Tibial nerve (tissue), 4 donors: ENCODE data around the gene BNC1. TPM values are rescaled to one million over a fixed set of nuclear protein-coding genes. Genes with fewer than 3 reads are reported as not detected.

Experiments
- DNase-seq, 2 donors: peaks; one replicate each; pipeline ENCODE4 v3.0.0-alpha.2; 2019; ENCODE audit warnings: low spot score in 2 of 2
- H3K27ac ChIP-seq, 4 donors: fragments of 200-600 bp; sonication (generic) in 3 of 4; one replicate each; pipeline ENCODE4 v1.5.1; 2017 to 2019; ENCODE audit warnings: mild to moderate bottlenecking in 1 of 4
- H3K27me3 ChIP-seq, 2 donors: fragments of 200-600 bp; sonication (generic) in 1 of 2; one replicate each; pipeline versions ENCODE4 v1.5.1 to v1.6.0; 2017 to 2019
- H3K36me3 ChIP-seq, 3 donors: fragments of 200-600 bp; sonication (generic); one replicate each; pipeline ENCODE4 v1.5.1; 2018 to 2019
- H3K4me1 ChIP-seq, 4 donors: fragments of 200-600 bp; sonication (generic) in 3 of 4; one replicate each; pipeline ENCODE4 v1.5.1; 2017 to 2019
- H3K4me3 ChIP-seq, 4 donors: fragments of 200-600 bp; sonication (generic) in 3 of 4; one replicate each; pipeline ENCODE4 v1.5.1; 2017 to 2019; ENCODE audit warnings: mild to moderate bottlenecking in 1 of 4, moderate library complexity in 1 of 4
- H3K9me3 ChIP-seq, 4 donors: fragments of 200-600 bp; sonication (generic) in 3 of 4; one replicate each; pipeline ENCODE4 v1.5.1; 2017 to 2019
- EP300 ChIP-seq, 2 donors: sonication (generic); formaldehyde crosslinking; IDR thresholded peaks; one replicate each; pipeline ENCODE4 v1.6.1; 2017; ENCODE audit warnings: antibody characterized with exemption in 2 of 2, mild to moderate bottlenecking in 1 of 2
- POLR2A ChIP-seq, 2 donors: fragments of 450-650 bp; IDR thresholded peaks; one replicate each; pipeline ENCODE4 v1.6.1; 2017; ENCODE audit warnings: antibody characterized with exemption in 2 of 2, mild to moderate bottlenecking in 2 of 2, moderate library complexity in 2 of 2
- WGBS, 2 donors: methylation state at CpG; one replicate each; pipeline ENCODE4 v1.1.5; 2018; 5-methylcytosine and 5-hydroxymethylcytosine counted together
- total RNA-seq, 4 donors: library from RNA; depleted of rRNA; stranded (reverse); fragments of >200 nt; gene quantifications; one replicate each; pipeline ENCODE4 v1.1.0, GENCODE V29; 2016
- TF ChIP-seq, protein P1 (sequence below), 5 experiments: fragments of 200-600 bp in 3 of 5; fragments of 450-650 bp in 2 of 5; sonication (generic) in 3 of 5; IDR thresholded peaks; one replicate each; pipeline ENCODE4 v1.5.1; 2016 to 2019; ENCODE audit warnings: antibody characterized with exemption in 5 of 5, mild to moderate bottlenecking in 3 of 5, moderate library complexity in 2 of 5

BNC1 gene
- total RNA-seq, 4 donors from 2014 or later: under 0.01 to 1.4 (median 0.21) TPM; not detected in 1

DNA sequence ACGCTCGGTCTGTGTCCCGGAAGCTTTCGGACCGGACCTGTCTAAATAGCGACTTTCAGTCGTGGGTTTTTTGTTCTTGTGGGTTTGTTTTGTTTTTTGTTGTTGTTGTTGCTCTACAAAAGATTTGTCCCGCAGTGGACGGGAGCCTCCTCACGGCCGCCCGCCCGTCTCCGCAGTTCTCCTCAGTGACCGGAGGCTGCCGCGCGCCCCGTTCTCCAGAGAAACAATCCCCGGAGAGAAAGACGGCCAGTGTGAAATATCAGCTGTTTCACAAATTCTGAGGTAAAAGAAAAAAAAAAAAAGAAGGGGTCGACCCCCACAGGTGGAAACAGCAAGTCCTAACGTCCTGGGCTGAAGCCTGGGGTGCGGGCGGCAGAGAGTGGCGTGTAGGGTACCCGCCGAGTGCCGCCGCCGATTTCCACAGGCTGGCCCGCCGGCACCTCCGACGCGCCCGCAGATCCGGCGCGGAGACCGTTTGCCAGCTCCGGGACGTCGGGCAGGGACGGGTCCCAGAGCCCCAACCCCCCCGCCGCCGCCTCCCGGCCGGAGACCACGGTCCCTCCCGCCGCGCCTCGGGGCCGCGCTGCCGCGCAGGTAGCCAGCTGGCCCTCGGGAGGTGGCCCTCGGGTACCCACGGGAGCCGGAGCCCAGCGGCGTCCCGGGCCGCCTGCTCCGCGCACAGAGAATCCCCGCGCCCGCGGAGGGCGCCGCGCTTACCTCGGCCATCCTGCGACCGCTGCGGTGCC, 478 bp downstream of the BNC1 start:
- no peaks in the 10 kb centered on the region for H3K9me3 ChIP-seq
- no peaks in the 10 kb centered on the region for H3K36me3 ChIP-seq
- DNase-seq: no peak
- H3K27ac ChIP-seq: no peak overlapping the region
- H3K4me1 ChIP-seq: peaks cover 0 to 22% (median 7%) of the 10 kb centered on the region in 4 donors
- TF ChIP-seq, protein P1, sequence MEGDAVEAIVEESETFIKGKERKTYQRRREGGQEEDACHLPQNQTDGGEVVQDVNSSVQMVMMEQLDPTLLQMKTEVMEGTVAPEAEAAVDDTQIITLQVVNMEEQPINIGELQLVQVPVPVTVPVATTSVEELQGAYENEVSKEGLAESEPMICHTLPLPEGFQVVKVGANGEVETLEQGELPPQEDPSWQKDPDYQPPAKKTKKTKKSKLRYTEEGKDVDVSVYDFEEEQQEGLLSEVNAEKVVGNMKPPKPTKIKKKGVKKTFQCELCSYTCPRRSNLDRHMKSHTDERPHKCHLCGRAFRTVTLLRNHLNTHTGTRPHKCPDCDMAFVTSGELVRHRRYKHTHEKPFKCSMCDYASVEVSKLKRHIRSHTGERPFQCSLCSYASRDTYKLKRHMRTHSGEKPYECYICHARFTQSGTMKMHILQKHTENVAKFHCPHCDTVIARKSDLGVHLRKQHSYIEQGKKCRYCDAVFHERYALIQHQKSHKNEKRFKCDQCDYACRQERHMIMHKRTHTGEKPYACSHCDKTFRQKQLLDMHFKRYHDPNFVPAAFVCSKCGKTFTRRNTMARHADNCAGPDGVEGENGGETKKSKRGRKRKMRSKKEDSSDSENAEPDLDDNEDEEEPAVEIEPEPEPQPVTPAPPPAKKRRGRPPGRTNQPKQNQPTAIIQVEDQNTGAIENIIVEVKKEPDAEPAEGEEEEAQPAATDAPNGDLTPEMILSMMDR (IDR thresholded peaks at IDR 0.05): no peak
- no peak for TF ChIP-seq POLR2A (IDR thresholded peaks at IDR 0.05)
- TF ChIP-seq EP300 (IDR thresholded peaks at IDR 0.05): no peak
- peaks cover 0 to 77% of the 10 kb centered on the region in 2 donors for H3K27me3 ChIP-seq
- peak overlapping the region; percentile 1 to 50 (median 16) for H3K4me3 ChIP-seq
- 7% methylated on average over 34 to 71 of the region's 80 CpGs for WGBS, 2 donors

DNA sequence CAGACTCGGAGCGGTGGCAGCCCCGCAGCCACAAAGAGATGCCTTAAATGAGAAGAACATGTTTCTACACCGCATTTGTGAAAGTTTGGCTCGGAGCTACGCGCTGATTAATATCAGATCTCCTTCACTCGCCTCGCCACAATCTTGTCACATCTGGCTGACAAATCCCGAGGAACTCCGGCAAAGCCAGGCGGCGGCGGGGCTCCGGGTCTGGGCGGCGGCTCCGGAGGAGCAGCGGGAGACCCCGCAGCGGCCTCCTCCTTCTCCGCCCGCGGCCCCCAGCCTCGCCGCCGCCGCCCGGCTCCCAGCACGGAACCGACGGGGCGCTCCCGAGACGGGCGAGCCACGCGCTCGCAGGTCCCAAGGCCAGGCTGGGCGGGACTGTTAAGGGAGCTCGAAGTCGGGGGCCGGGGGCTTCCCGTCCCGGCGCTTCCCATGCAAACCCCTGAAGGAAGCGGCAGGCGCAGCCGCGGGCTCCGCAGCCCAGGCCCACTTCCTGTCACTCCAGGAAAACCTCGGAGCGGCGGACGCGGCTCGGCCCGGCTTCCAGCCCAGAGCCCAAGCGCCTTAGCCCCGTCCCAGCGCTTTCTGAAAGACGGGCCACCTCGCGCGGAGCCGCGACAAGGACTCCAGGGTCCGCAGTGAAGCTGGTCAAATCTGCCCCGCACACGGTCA, 1.2 kb downstream of the BNC1 start:
- H3K4me1 ChIP-seq: peaks cover 0 to 22% (median 7%) of the 10 kb centered on the region in 4 donors
- WGBS, 2 donors: 1 to 7% methylated on average over 45 to 70 of the region's 70 CpGs
- H3K9me3 ChIP-seq: no peaks in the 10 kb centered on the region
- TF ChIP-seq POLR2A (IDR thresholded peaks at IDR 0.05) (no peak), EP300 (IDR thresholded peaks at IDR 0.05) (no peak)
- TF ChIP-seq, protein P1 (IDR thresholded peaks at IDR 0.05): no peak
- peaks cover 0 to 79% of the 10 kb centered on the region in 2 donors for H3K27me3 ChIP-seq
- no peak overlapping the region for H3K27ac ChIP-seq
- peak overlapping the region; percentile 1 to 50 (median 16) for H3K4me3 ChIP-seq
- no peaks in the 10 kb centered on the region for H3K36me3 ChIP-seq
- no peak for DNase-seq

DNA sequence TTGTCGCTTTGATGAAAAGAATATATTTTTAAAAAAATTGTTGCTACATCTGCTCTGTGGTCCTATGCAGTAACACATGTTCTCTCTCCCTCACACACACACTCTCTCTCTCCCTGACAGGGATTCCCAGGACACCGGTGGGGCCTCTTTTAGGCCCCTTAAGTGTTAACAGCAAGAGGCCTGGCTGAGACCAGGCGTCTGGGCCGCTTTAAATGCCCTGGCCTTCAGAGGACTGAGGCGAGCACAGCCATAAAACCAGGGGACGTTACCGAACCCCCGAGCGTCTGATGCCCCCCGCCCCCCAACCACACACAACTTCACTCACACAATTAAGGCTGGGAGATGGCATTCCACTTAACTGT, 1.7 kb downstream of the BNC1 start:
- H3K36me3 ChIP-seq: no peaks in the 10 kb centered on the region
- peaks cover 0 to 79% of the 10 kb centered on the region in 2 donors for H3K27me3 ChIP-seq
- TF ChIP-seq EP300 (IDR thresholded peaks at IDR 0.05): no peak
- TF ChIP-seq, protein P1 (IDR thresholded peaks at IDR 0.05): no peak
- no peak for TF ChIP-seq POLR2A (IDR thresholded peaks at IDR 0.05)
- peak overlapping the region in 1 of 4 donors; percentile 50 for H3K4me3 ChIP-seq
- peaks cover 0 to 22% (median 7%) of the 10 kb centered on the region in 4 donors for H3K4me1 ChIP-seq
- no peak overlapping the region for H3K27ac ChIP-seq
- no peak for DNase-seq
- 30 to 37% methylated on average over 9 to 10 of the region's 10 CpGs for WGBS, 2 donors
- H3K9me3 ChIP-seq: no peaks in the 10 kb centered on the region

DNA sequence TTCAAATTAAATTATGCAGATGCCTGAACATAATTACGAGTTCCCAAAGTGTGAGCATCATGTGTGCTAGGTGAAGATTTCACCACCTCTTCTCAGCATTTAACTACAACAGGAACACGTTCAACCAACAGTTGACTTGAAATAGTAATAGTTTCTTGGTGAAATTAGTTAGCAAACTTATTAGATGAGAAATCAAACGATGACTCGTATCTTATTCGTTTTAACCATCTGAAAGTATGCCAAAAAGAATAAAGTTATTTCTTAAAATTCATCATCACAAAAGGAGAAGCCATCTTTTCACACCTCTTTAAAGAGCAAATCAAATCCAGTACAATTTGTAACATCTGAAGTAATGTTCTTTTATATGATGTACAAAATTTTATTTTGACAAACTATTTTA, 2.3 kb downstream of the BNC1 start:
- TF ChIP-seq, protein P1 (IDR thresholded peaks at IDR 0.05): no peak
- no peak for TF ChIP-seq EP300 (IDR thresholded peaks at IDR 0.05)
- no peak for TF ChIP-seq POLR2A (IDR thresholded peaks at IDR 0.05)
- Histone ChIP-seq H3K27ac (no peak overlapping the region), H3K27me3 (peaks cover 0 to 81% of the 10 kb centered on the region in 2 donors), H3K4me1 (peaks cover 0 to 22% (median 7%) of the 10 kb centered on the region in 4 donors), H3K9me3 (no peaks in the 10 kb centered on the region), H3K4me3 (no peak overlapping the region), H3K36me3 (no peaks in the 10 kb centered on the region)
- no peak for DNase-seq
- 90 to 91% methylated on average over 5 of the region's 5 CpGs for WGBS, 2 donors

DNA sequence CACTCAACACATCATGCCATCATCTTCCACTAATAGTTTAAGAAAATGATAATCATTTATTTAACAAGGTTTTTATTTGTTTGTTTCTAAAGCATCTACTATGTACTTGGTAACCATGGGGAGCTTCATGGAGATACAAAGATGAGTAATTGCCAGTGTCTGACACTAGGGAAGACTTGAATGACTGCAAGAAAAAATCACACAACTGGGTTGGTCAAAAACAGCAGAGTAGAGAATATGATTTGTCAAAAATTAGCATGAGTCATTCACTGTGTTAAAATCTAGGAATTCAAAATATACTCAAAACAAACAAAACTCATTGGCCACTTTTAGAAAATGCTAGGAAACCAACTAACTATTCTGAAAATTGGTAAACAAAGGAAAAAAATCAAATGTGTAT, 6.3 kb downstream of the BNC1 start:
- DNase-seq: no peak
- Histone ChIP-seq H3K4me3 (no peak overlapping the region), H3K27ac (no peak overlapping the region), H3K4me1 (peaks cover 0 to 5% (median under 1%) of the 10 kb centered on the region in 4 donors), H3K9me3 (peaks cover 0 to 3% (median 0%) of the 10 kb centered on the region in 4 donors), H3K36me3 (no peaks in the 10 kb centered on the region), H3K27me3 (peaks cover 0 to 61% of the 10 kb centered on the region in 2 donors)
- TF ChIP-seq, protein P1 (IDR thresholded peaks at IDR 0.05): no peak
- TF ChIP-seq EP300 (IDR thresholded peaks at IDR 0.05) (no peak), POLR2A (IDR thresholded peaks at IDR 0.05) (no peak)
